ENCODE measurements around the gene CDK6.

The CDK6 gene

DNA sequence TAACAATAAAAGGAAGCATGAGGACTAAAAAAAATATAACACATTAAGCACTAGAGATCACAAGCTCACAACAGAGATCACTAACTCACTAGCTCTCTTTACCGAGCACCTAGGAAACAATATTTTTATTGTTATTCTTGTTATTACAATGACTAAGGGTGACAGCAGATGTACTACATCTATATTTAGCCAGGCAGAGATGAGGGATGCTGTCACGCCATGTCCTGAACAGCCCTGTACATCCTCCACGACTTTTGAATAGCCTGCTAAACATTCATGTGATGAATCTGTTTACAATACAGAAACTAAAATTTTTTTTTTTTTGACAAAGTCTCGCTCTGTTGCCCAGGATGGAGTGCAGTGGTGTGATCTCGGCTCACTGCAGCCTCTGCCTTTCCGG, 268.9 kb downstream of the CDK6 start:
- DNase-seq: no peak

GRCh38 chr7:92563345-92563744, 273.0 kb downstream of the CDK6 start:
- no peak for DNase-seq

DNA sequence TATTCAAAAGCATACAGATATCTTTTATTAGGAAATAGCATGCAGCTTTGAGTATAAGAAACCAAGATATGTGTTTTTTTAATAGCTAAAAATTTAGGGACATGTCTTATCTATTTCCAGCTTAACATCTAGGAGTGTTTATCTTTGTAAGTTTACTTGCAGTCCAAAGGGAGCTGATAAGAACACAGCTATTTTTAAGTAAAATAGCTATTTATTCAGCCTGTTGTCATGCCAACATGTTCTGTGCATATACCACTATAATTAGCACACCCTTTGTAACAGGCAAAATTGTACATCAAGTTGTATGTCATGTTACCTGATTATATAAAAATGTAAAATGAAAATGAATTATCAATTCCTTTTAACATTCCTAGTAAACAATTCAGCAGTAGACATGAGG, 275.8 kb downstream of the CDK6 start:
- peak; percentile 12 for DNase-seq

GRCh38 chr7:92557808-92558362, 278.5 kb downstream of the CDK6 start:
- no peak for DNase-seq

DNA sequence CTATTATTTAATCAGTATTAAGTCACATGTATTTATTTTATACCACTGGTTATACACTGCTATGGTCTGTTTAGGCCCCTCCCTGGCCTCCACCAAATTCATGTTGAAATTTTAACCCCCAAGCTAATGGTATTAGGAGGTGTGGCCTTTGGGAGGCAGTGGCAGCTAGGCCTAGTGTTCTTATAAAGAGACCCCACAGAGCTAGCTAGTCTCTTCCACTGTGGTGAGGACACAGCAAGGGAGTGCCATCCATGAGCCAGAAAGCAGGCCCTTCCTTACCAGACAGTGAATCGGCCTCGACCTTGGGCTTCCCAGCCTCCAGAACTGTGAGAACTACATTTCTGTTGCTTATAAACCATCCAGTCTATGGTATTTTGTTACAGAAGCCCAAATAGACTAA, 279.1 kb downstream of the CDK6 start:
- DNase-seq: peak; percentile 6
